ENCODE data around the gene AUTS2.

Gene AUTS2

GRCh38 chr7:70657989-70658632 is 1059.8 kb downstream of the AUTS2 start:
- DNase-seq (ENCODE audit: low read depth), result no peak

GRCh38 chr7:70659263-70659662 is 1061.0 kb downstream of the AUTS2 start:
- no peak for DNase-seq (ENCODE audit: low read depth)

- DNase-seq (ENCODE audit: low read depth), result no peak
Measured at GRCh38 chr7:70660154-70660818, 1062.0 kb downstream of the AUTS2 start.

- DNase-seq (ENCODE audit: low read depth), result no peak
Measured at GRCh38 chr7:70660819-70661191, 1062.5 kb downstream of the AUTS2 start.

GRCh38 chr7:70663680-70664079 is 1065.4 kb downstream of the AUTS2 start:
- no peak for DNase-seq (ENCODE audit: low read depth)

GRCh38 chr7:70665997-70666396 is 1067.7 kb downstream of the AUTS2 start:
- no peak for DNase-seq (ENCODE audit: low read depth)

GRCh38 chr7:70667406-70667805 is 1069.1 kb downstream of the AUTS2 start:
- DNase-seq (ENCODE audit: low read depth), result no peak

GRCh38 chr7:70668606-70669358 is 1070.5 kb downstream of the AUTS2 start:
- DNase-seq (ENCODE audit: low read depth), result no peak

- no peak for DNase-seq (ENCODE audit: low read depth)
Measured at GRCh38 chr7:70669854-70670253, 1071.6 kb downstream of the AUTS2 start.

GRCh38 chr7:70670288-70670687 is 1072.0 kb downstream of the AUTS2 start:
- no peak for DNase-seq (ENCODE audit: low read depth)

GRCh38 chr7:70673778-70674570 is 1075.7 kb downstream of the AUTS2 start:
- no peak for DNase-seq (ENCODE audit: low read depth)

- no peak for DNase-seq (ENCODE audit: low read depth)
Measured at GRCh38 chr7:70674571-70675010, 1076.3 kb downstream of the AUTS2 start.

- DNase-seq (ENCODE audit: low read depth), result no peak
Measured at GRCh38 chr7:70676243-70676642, 1078.0 kb downstream of the AUTS2 start.

GRCh38 chr7:70678621-70679251 is 1080.5 kb downstream of the AUTS2 start:
- DNase-seq (ENCODE audit: low read depth), result no peak

- no peak for DNase-seq (ENCODE audit: low read depth)
Measured at GRCh38 chr7:70679661-70680060, 1081.4 kb downstream of the AUTS2 start.

GRCh38 chr7:70680306-70680705 is 1082.0 kb downstream of the AUTS2 start:
- DNase-seq (ENCODE audit: low read depth), result no peak

- DNase-seq (ENCODE audit: low read depth), result no peak
Measured at GRCh38 chr7:70680743-70681468, 1082.6 kb downstream of the AUTS2 start.

GRCh38 chr7:70681469-70682350 is 1083.4 kb downstream of the AUTS2 start:
- DNase-seq (ENCODE audit: low read depth), result no peak

- DNase-seq (ENCODE audit: low read depth), result no peak
Measured at GRCh38 chr7:70684173-70684572, 1085.9 kb downstream of the AUTS2 start.

GRCh38 chr7:70693321-70693685 is 1095.0 kb downstream of the AUTS2 start:
- no peak for DNase-seq (ENCODE audit: low read depth)

All from GM04504 (cell line).